IMR-90 (cell line): ENCODE measurements around the gene KYNU.

Source experiments
- BHLHE40 ChIP-seq: fragments of 150-350 bp; IDR thresholded peaks from 2 replicates; pipeline ENCODE4 v1.6.1; 2016; ENCODE audit warnings: mild to moderate bottlenecking, low read depth, low read length
- CTCF ChIP-seq: conservative IDR thresholded peaks from 2 replicates; pipeline ENCODE4 v1.5.1; 2012; ENCODE audit warnings: mild to moderate bottlenecking, low read depth, low read length, improper control_type of control experiment
- MAZ ChIP-seq: IDR thresholded peaks from 2 replicates; pipeline ENCODE4 v1.6.1; 2012; ENCODE audit warnings: low read depth, mild to moderate bottlenecking, low read length, improper control_type of control experiment, moderate library complexity, borderline replicate concordance
- NFE2L2 ChIP-seq: fragments of 150-350 bp; IDR thresholded peaks from 2 replicates; pipeline ENCODE4 v1.6.1; 2016; ENCODE audit warnings: low read depth, mild to moderate bottlenecking, low read length
- POLR2A ChIP-seq: IDR thresholded peaks from 2 replicates; pipeline ENCODE4 v1.6.1; 2012; ENCODE audit warnings: mild to moderate bottlenecking, low read depth, low read length
- RFX5 ChIP-seq: IDR thresholded peaks from 2 replicates; pipeline ENCODE4 v1.8.0; 2012; ENCODE audit warnings: low read depth, mild to moderate bottlenecking, low read length, moderate library complexity
- SMC3 ChIP-seq: fragments of 150-350 bp; IDR thresholded peaks from 2 replicates; pipeline ENCODE4 v1.6.1; 2016; ENCODE audit warnings: low read depth, mild to moderate bottlenecking, antibody characterized with exemption, low read length, moderate library complexity
- TF ChIP-seq, protein P1 (sequence below): fragments of 150-350 bp; IDR thresholded peaks from 2 replicates; pipeline ENCODE4 v1.6.1; 2016; ENCODE audit warnings: low read depth, mild to moderate bottlenecking, low read length, moderate library complexity, borderline replicate concordance
- TF ChIP-seq, protein P2 (sequence below): fragments of 150-350 bp; IDR thresholded peaks from 2 replicates; pipeline ENCODE4 v1.6.1; 2017; ENCODE audit warnings: mild to moderate bottlenecking, antibody characterized with exemption, low read length, low read depth

DNA sequence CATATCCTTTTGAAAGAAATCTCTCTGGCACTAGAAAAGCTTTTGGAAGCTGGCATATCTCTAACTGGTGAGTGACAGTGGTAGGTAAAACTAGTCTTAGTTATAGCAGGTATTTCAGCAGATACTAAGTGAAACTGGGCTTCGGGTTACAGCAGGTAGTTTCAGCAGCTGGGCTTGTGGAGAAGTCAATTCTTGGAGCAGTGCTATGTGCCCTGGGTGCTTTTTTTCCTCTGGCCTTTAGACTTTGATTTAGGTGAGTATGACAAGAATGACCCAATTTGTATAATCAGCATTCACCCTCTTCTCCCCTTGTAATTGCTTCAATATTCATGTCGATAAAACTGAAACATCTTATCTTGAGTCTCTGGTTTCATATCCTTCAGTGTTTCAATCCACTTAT, 123.1 kb downstream of the KYNU start:
- TF ChIP-seq CTCF (no peak), POLR2A (no peak), RFX5 (no peak), BHLHE40 (no peak), MAZ (no peak), SMC3 (no peak), NFE2L2 (no peak)
- TF ChIP-seq, protein P1, sequence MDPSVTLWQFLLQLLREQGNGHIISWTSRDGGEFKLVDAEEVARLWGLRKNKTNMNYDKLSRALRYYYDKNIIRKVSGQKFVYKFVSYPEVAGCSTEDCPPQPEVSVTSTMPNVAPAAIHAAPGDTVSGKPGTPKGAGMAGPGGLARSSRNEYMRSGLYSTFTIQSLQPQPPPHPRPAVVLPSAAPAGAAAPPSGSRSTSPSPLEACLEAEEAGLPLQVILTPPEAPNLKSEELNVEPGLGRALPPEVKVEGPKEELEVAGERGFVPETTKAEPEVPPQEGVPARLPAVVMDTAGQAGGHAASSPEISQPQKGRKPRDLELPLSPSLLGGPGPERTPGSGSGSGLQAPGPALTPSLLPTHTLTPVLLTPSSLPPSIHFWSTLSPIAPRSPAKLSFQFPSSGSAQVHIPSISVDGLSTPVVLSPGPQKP: no peak
- TF ChIP-seq, protein P2, sequence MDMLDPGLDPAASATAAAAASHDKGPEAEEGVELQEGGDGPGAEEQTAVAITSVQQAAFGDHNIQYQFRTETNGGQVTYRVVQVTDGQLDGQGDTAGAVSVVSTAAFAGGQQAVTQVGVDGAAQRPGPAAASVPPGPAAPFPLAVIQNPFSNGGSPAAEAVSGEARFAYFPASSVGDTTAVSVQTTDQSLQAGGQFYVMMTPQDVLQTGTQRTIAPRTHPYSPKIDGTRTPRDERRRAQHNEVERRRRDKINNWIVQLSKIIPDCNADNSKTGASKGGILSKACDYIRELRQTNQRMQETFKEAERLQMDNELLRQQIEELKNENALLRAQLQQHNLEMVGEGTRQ: no peak
